ENCODE results near the gene ASAP3. TPM values are rescaled to one million over a fixed set of nuclear protein-coding genes. Genes with fewer than 3 reads are reported as not detected.
A peak's percentile ranks its signal among the peaks of the same experiment; 100 is the strongest.

Gene ASAP3
- total and polyA plus RNA-seq, 2 experiments from 2014 or later, result 13.9 to 27.3 TPM

- peak overlapping the region; percentile 39 for H3K4me2 ChIP-seq (ENCODE audit: unreplicated experiment)
- H3K36me3 ChIP-seq (ENCODE audit: low read depth), result no peaks in the 10 kb centered on the region; the same call in 1 of the 2 replicates
- H3K4me3 ChIP-seq, result no peak overlapping the region
- H2AFZ ChIP-seq, result peak overlapping the region; percentile 14; the same call in 1 of the 2 replicates
- peaks cover 14% of the 10 kb centered on the region for H3K4me1 ChIP-seq (ENCODE audit: insufficient read depth)
- H3F3A ChIP-seq (ENCODE audit: insufficient read depth), result peaks cover 9% of the 10 kb centered on the region; the same call in 1 of the 2 replicates
- H3K79me2 ChIP-seq (ENCODE audit: insufficient read depth), result no peaks in the 10 kb centered on the region
- TF ChIP-seq EZH2phosphoT487 (IDR thresholded peaks at IDR 0.05; ENCODE audit: insufficient read depth, low read depth), result no peak
- in situ Hi-C loops (cut with MboI), result no loop called here
- H3K27me3 ChIP-seq (replicated peaks; ENCODE audit: insufficient read depth), result no peaks in the 10 kb centered on the region
- H3K9me3 ChIP-seq (ENCODE audit: low read depth), result no peaks in the 10 kb centered on the region
- DNase-seq, result no peak
- H3K9ac ChIP-seq, result peak overlapping the region; percentile 60
- peak overlapping the region; percentile 68 for H3K27ac ChIP-seq
- no peaks in the 10 kb centered on the region for H4K20me1 ChIP-seq (ENCODE audit: insufficient read depth)
- 61 to 70% methylated on average over 4 of the region's 4 CpGs for WGBS, 2 experiments (ENCODE audit: low coverage in 1 of 2, low lambda C conversion rate in 2 of 2, missing lambda C conversion rate in 2 of 2)
- no peaks in the 10 kb centered on the region for H3K9me2 ChIP-seq (ENCODE audit: insufficient read depth)
Measured at GRCh38 chr1:23444596-23445390, 39.2 kb downstream of the ASAP3 start.

DNA sequence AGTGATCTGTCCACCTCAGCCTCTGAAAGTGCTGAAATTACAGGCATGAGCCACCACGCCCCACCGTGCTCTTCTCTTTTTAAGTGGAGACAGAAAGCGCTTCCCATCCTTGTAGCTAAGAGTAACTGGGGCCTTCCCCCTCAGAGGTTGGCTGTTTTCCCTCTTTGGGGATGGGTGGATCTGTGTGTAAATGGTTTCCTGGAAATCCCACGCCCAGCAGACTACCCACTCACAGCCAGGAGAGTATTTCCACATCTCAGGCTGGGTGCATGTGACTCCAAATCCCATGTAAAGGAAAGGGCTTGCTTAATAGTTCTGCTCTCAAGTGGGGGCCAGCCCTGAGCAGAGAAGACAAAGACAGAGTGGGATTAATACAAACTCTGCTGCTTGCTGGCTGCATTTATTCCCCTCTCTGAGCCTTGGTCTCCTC is 39.9 kb downstream of the ASAP3 start:
- H3K27me3 ChIP-seq (replicated peaks; ENCODE audit: insufficient read depth), result no peaks in the 10 kb centered on the region
- peak overlapping the region; percentile 14; the same call in 1 of the 2 replicates for H2AFZ ChIP-seq
- H3K9me3 ChIP-seq (ENCODE audit: low read depth), result no peaks in the 10 kb centered on the region
- no peaks in the 10 kb centered on the region for H3K9me2 ChIP-seq (ENCODE audit: insufficient read depth)
- no peaks in the 10 kb centered on the region; the same call in 1 of the 2 replicates for H3K36me3 ChIP-seq (ENCODE audit: low read depth)
- peak overlapping the region; percentile 68 for H3K27ac ChIP-seq
- H3F3A ChIP-seq (ENCODE audit: insufficient read depth), result peaks cover 9% of the 10 kb centered on the region; the same call in 1 of the 2 replicates
- WGBS, 2 experiments (ENCODE audit: low coverage in 1 of 2, low lambda C conversion rate in 2 of 2, missing lambda C conversion rate in 2 of 2), result 18% methylated on average over 4 of the region's 4 CpGs
- peak overlapping the region; percentile 39 for H3K4me2 ChIP-seq (ENCODE audit: unreplicated experiment)
- H4K20me1 ChIP-seq (ENCODE audit: insufficient read depth), result no peaks in the 10 kb centered on the region
- peak overlapping the region; percentile 60 for H3K9ac ChIP-seq
- TF ChIP-seq EZH2phosphoT487 (IDR thresholded peaks at IDR 0.05; ENCODE audit: insufficient read depth, low read depth) (no peak), EZH2 (IDR thresholded peaks at IDR 0.05; ENCODE audit: insufficient read depth, poor library complexity, severe bottlenecking) (no peak)
- DNase-seq, result peak; percentile 94
- peaks cover 14% of the 10 kb centered on the region for H3K4me1 ChIP-seq (ENCODE audit: insufficient read depth)
- H3K79me2 ChIP-seq (ENCODE audit: insufficient read depth), result no peaks in the 10 kb centered on the region
- in situ Hi-C loops (cut with MboI), result no loop called here
- no peak overlapping the region for H3K4me3 ChIP-seq

DNA sequence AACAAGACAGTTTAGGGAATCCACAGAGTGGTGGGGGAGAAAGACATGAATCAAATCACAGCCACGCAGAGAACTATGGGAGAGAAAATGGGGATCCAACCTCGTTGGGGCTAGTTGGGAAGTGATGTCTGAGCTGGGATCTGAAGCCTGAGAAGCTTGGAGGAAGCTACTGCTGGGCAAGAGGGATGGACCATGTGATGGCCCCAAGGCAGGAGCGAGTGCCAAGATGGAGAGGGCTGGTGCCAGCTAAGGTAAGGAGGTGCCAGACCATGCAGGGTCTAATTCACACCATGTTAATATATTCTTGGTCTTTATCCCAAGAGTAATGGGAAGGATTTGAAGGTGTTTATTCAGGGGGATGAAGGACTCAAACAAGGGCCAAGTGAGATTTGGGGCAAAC is 41.2 kb downstream of the ASAP3 start:
- no peaks in the 10 kb centered on the region for H4K20me1 ChIP-seq (ENCODE audit: insufficient read depth)
- H3K4me1 ChIP-seq (ENCODE audit: insufficient read depth), result peaks cover 14% of the 10 kb centered on the region
- H2AFZ ChIP-seq, result no peak overlapping the region
- H3K4me2 ChIP-seq (ENCODE audit: unreplicated experiment), result no peak overlapping the region
- TF ChIP-seq EZH2 (IDR thresholded peaks at IDR 0.05; ENCODE audit: insufficient read depth, poor library complexity, severe bottlenecking) (no peak), EZH2phosphoT487 (IDR thresholded peaks at IDR 0.05; ENCODE audit: insufficient read depth, low read depth) (no peak)
- H3K4me3 ChIP-seq, result no peak overlapping the region
- no peaks in the 10 kb centered on the region for H3K27me3 ChIP-seq (replicated peaks; ENCODE audit: insufficient read depth)
- DNase-seq, result no peak
- 68 to 80% methylated on average over 3 of the region's 3 CpGs for WGBS, 2 experiments (ENCODE audit: low coverage in 1 of 2, low lambda C conversion rate in 2 of 2, missing lambda C conversion rate in 2 of 2)
- in situ Hi-C loops (cut with MboI), result no loop called here
- no peaks in the 10 kb centered on the region for H3K79me2 ChIP-seq (ENCODE audit: insufficient read depth)
- no peak overlapping the region for H3K9ac ChIP-seq
- no peaks in the 10 kb centered on the region for H3K9me3 ChIP-seq (ENCODE audit: low read depth)
- H3K27ac ChIP-seq, result no peak overlapping the region
- H3K36me3 ChIP-seq (ENCODE audit: low read depth), result no peaks in the 10 kb centered on the region; the same call in 1 of the 2 replicates
- H3F3A ChIP-seq (ENCODE audit: insufficient read depth), result peaks cover 6% of the 10 kb centered on the region; the same call in 1 of the 2 replicates
- H3K9me2 ChIP-seq (ENCODE audit: insufficient read depth), result no peaks in the 10 kb centered on the region

DNA sequence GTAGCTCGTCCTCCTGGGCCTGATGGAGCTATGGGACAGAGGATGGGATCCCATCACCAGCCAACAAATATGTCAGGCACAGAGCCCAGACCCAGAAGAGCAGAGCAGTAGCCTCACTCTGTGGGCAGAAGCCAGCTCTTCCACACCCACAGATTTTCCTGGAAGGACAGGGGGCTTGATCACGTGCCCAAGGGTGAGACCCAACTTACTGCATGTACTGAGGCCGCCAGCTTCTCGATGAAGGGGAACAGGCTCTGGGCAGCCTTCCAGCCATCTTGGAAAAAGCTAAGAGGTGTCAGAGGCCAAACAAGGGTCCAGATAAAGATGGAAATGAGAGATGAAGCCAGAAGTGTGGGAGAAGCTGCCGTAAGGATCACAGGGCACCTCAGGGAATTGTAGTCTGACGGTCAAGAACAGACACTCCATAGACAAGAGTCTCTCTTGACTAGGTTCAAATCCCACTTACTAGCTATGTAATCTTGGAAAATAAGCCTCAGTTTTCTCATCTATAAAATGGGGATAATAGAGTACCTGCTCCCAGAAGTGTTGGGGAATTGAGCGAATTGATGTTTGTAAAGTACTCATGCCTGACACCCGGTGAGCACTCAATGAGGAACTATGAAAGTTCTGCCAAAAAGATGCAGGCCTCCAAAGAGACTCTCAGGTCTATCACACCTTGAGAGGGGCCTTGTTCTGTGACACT is 42.4 kb downstream of the ASAP3 start:
- Histone ChIP-seq H3K9ac (no peak overlapping the region), H3K79me2 (ENCODE audit: insufficient read depth) (no peaks in the 10 kb centered on the region), H3K4me1 (ENCODE audit: insufficient read depth) (peaks cover 14% of the 10 kb centered on the region), H3K9me3 (ENCODE audit: low read depth) (no peaks in the 10 kb centered on the region), H3K27me3 (replicated peaks; ENCODE audit: insufficient read depth) (no peaks in the 10 kb centered on the region), H3K36me3 (ENCODE audit: low read depth) (no peaks in the 10 kb centered on the region; the same call in 1 of the 2 replicates), H3K4me3 (no peak overlapping the region), H4K20me1 (ENCODE audit: insufficient read depth) (no peaks in the 10 kb centered on the region), H3K9me2 (ENCODE audit: insufficient read depth) (no peaks in the 10 kb centered on the region), H3K4me2 (ENCODE audit: unreplicated experiment) (no peak overlapping the region), H2AFZ (no peak overlapping the region), H3F3A (ENCODE audit: insufficient read depth) (peaks cover 5% of the 10 kb centered on the region; the same call in 1 of the 2 replicates), H3K27ac (no peak overlapping the region)
- no peak for DNase-seq
- TF ChIP-seq EZH2 (IDR thresholded peaks at IDR 0.05; ENCODE audit: insufficient read depth, poor library complexity, severe bottlenecking) (no peak), EZH2phosphoT487 (IDR thresholded peaks at IDR 0.05; ENCODE audit: insufficient read depth, low read depth) (no peak)
- 72% methylated on average over 8 of the region's 8 CpGs for WGBS, 2 experiments (ENCODE audit: low coverage in 1 of 2, low lambda C conversion rate in 2 of 2, missing lambda C conversion rate in 2 of 2)
- in situ Hi-C loops (cut with MboI), result no loop called here

Measured in GM23248 (cell line).